WTC11 (cell line): ENCODE results near the gene DLX6. TPM values are rescaled to one million over a fixed set of nuclear protein-coding genes. Genes with fewer than 3 reads are reported as not detected.
A peak's percentile ranks its signal among the peaks of the same experiment; 100 is the strongest.

Experiments
- ATAC-seq: fragments of 200-7000 bp; cut with Tn5 transposase; 2 replicates; pipeline ENCODE4 v1.10.0; 2021; ENCODE audit warnings: mild to moderate bottlenecking, moderate library complexity
- CTCF ChIA-PET: fragments of 300-600 bp; sonication (Branson Sonifier 250); formaldehyde crosslinking; loops from one replicate; lab custom pipeline; 2021; ENCODE audit warnings: antibody characterized with exemption; lab: Charles Lee
- POLR2A ChIA-PET: fragments of 350-600 bp; sonication (Branson Sonifier 250); formaldehyde crosslinking; loops from one replicate; lab custom pipeline; 2021; ENCODE audit warnings: antibody characterized with exemption; lab: Charles Lee
- DNase-seq: peaks from one replicate; pipeline ENCODE4 v3.0.0; 2021; ENCODE audit warnings: low spot score
- H3K27ac Mint-ChIP-seq: 2 replicates; pipeline ENCODE4 v1.8.0; 2021; ENCODE audit warnings: mixed read lengths
- H3K27me3 Mint-ChIP-seq: 2 replicates; pipeline ENCODE4 v1.8.0; 2021; ENCODE audit warnings: low read depth, mild to moderate bottlenecking, moderate library complexity, mixed read lengths
- H3K36me3 Mint-ChIP-seq: 2 replicates; pipeline ENCODE4 v1.8.0; 2021; ENCODE audit warnings: mixed read lengths
- H3K4me1 Mint-ChIP-seq: 2 replicates; pipeline ENCODE4 v1.8.0; 2022; ENCODE audit warnings: mixed read lengths
- H3K4me3 Mint-ChIP-seq: 2 replicates; pipeline ENCODE4 v1.8.0; 2021; ENCODE audit warnings: mild to moderate bottlenecking, moderate library complexity, mixed read lengths
- H3K9me3 Mint-ChIP-seq: 2 replicates; pipeline ENCODE4 v1.8.0; 2021; ENCODE audit warnings: mixed read lengths
- ELF4 ChIP-seq: sonication (generic); formaldehyde crosslinking; IDR thresholded peaks from 2 replicates; pipeline ENCODE4 v1.8.1; 2022; ENCODE audit warnings: low read depth, mild to moderate bottlenecking, moderate library complexity, missing genetic modification reagents
- ERG ChIP-seq: fragments of 250-450 bp; sonication (Bioruptor Pico); IDR thresholded peaks from 2 replicates; pipeline ENCODE4 v1.8.0; 2021; ENCODE audit warnings: mild to moderate bottlenecking
- FOXK1 ChIP-seq: sonication (generic); formaldehyde crosslinking; IDR thresholded peaks from 2 replicates; pipeline ENCODE4 v1.8.0; 2022; ENCODE audit warnings: mild to moderate bottlenecking, moderate library complexity, missing genetic modification reagents
- GTF2I ChIP-seq: fragments of 250-450 bp; sonication (Bioruptor Pico); conservative IDR thresholded peaks from 2 replicates; pipeline ENCODE4 v1.4.0; 2021; ENCODE audit warnings: mild to moderate bottlenecking
- JUN ChIP-seq: sonication (generic); formaldehyde crosslinking; IDR thresholded peaks from 2 replicates; pipeline ENCODE4 v1.8.0; 2023; ENCODE audit warnings: mild to moderate bottlenecking, missing genetic modification reagents
- KAT7 ChIP-seq: sonication (generic); formaldehyde crosslinking; IDR thresholded peaks from 2 replicates; pipeline ENCODE4 v1.8.1; 2023; ENCODE audit warnings: missing genetic modification reagents, mild to moderate bottlenecking, borderline replicate concordance
- NR2C2 ChIP-seq: sonication (generic); formaldehyde crosslinking; IDR thresholded peaks from 2 replicates; pipeline ENCODE4 v1.8.0; 2022; ENCODE audit warnings: mild to moderate bottlenecking, missing genetic modification reagents
- NR3C1 ChIP-seq: sonication (generic); formaldehyde crosslinking; conservative IDR thresholded peaks from 2 replicates; pipeline ENCODE4 v1.8.1; 2023; ENCODE audit warnings: low read depth, mild to moderate bottlenecking, missing genetic modification reagents
- SMAD4 ChIP-seq: sonication (generic); formaldehyde crosslinking; IDR thresholded peaks from 2 replicates; pipeline ENCODE4 v1.8.0; 2022; ENCODE audit warnings: mild to moderate bottlenecking, missing genetic modification reagents
- USF2 ChIP-seq: sonication (generic); formaldehyde crosslinking; IDR thresholded peaks from 2 replicates; pipeline ENCODE4 v1.8.1; 2023; ENCODE audit warnings: mild to moderate bottlenecking, missing genetic modification reagents, moderate library complexity
- ZSCAN18 ChIP-seq: fragments of 250-450 bp; sonication (Bioruptor Pico); IDR thresholded peaks from 2 replicates; pipeline ENCODE4 v2.1.2; 2022; ENCODE audit warnings: mild to moderate bottlenecking, moderate library complexity
- total RNA-seq: library from RNA; stranded (reverse); gene quantifications from 3 replicates; pipeline ENCODE4 v1.2.3, GENCODE V29; 2021
- TF ChIP-seq, protein P1 (sequence below): sonication (generic); formaldehyde crosslinking; IDR thresholded peaks from 2 replicates; pipeline ENCODE4 v1.8.1; 2023; ENCODE audit warnings: mild to moderate bottlenecking, missing genetic modification reagents
- TF ChIP-seq, protein P2 (sequence below): fragments of 250-450 bp; sonication (Bioruptor Pico); IDR thresholded peaks from 2 replicates; pipeline ENCODE4 v1.9.0; 2021; ENCODE audit warnings: mild to moderate bottlenecking
- TF ChIP-seq, protein P3 (sequence below): sonication (generic); formaldehyde crosslinking; IDR thresholded peaks from 2 replicates; pipeline ENCODE4 v1.8.1; 2023; ENCODE audit warnings: mild to moderate bottlenecking, missing genetic modification reagents, borderline replicate concordance
- TF ChIP-seq, protein P4 (sequence below): sonication (generic); formaldehyde crosslinking; IDR thresholded peaks from 2 replicates; pipeline ENCODE4 v1.8.0; 2023; ENCODE audit warnings: mild to moderate bottlenecking, missing genetic modification reagents

Gene DLX6
- total RNA-seq, 1 experiment from 2014 or later: 0.09 TPM

- TF ChIP-seq ZSCAN18 (CRISPR knock-in tag): no peak
Observed at GRCh38 chr7:97015279-97015678, 9.9 kb downstream of the DLX6 start (continued).

- Mint-ChIP-seq H3K27me3 (peaks cover 100% of the 10 kb centered on the region), H3K4me1 (peaks cover 61% of the 10 kb centered on the region), H3K9me3 (no peaks in the 10 kb centered on the region), H3K36me3 (no peaks in the 10 kb centered on the region), H3K4me3 (peak overlapping the region; percentile 65), H3K27ac (no peak overlapping the region)
- DNase-seq: no peak
- POLR2A ChIA-PET: interaction anchor here (1.0 to 1.3 kb wide), 2 partner anchors 10 to 24 kb away, joined by 4 read pairs; no protein-coding TSS in a partner anchor
- TF ChIP-seq KAT7 (CRISPR knock-in tag) (no peak), FOXK1 (CRISPR knock-in tag) (no peak), NR3C1 (CRISPR knock-in tag) (no peak), NR2C2 (CRISPR knock-in tag) (no peak), ELF4 (CRISPR knock-in tag) (no peak), ERG (no peak), SMAD4 (no peak), GTF2I (CRISPR knock-in tag) (no peak), JUN (CRISPR knock-in tag) (no peak), USF2 (CRISPR knock-in tag) (no peak)
- TF ChIP-seq, protein P1, sequence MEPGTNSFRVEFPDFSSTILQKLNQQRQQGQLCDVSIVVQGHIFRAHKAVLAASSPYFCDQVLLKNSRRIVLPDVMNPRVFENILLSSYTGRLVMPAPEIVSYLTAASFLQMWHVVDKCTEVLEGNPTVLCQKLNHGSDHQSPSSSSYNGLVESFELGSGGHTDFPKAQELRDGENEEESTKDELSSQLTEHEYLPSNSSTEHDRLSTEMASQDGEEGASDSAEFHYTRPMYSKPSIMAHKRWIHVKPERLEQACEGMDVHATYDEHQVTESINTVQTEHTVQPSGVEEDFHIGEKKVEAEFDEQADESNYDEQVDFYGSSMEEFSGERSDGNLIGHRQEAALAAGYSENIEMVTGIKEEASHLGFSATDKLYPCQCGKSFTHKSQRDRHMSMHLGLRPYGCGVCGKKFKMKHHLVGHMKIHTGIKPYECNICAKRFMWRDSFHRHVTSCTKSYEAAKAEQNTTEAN: no peak
- TF ChIP-seq, protein P2, sequence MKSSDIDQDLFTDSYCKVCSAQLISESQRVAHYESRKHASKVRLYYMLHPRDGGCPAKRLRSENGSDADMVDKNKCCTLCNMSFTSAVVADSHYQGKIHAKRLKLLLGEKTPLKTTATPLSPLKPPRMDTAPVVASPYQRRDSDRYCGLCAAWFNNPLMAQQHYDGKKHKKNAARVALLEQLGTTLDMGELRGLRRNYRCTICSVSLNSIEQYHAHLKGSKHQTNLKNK (CRISPR knock-in tag): no peak
- TF ChIP-seq, protein P3, sequence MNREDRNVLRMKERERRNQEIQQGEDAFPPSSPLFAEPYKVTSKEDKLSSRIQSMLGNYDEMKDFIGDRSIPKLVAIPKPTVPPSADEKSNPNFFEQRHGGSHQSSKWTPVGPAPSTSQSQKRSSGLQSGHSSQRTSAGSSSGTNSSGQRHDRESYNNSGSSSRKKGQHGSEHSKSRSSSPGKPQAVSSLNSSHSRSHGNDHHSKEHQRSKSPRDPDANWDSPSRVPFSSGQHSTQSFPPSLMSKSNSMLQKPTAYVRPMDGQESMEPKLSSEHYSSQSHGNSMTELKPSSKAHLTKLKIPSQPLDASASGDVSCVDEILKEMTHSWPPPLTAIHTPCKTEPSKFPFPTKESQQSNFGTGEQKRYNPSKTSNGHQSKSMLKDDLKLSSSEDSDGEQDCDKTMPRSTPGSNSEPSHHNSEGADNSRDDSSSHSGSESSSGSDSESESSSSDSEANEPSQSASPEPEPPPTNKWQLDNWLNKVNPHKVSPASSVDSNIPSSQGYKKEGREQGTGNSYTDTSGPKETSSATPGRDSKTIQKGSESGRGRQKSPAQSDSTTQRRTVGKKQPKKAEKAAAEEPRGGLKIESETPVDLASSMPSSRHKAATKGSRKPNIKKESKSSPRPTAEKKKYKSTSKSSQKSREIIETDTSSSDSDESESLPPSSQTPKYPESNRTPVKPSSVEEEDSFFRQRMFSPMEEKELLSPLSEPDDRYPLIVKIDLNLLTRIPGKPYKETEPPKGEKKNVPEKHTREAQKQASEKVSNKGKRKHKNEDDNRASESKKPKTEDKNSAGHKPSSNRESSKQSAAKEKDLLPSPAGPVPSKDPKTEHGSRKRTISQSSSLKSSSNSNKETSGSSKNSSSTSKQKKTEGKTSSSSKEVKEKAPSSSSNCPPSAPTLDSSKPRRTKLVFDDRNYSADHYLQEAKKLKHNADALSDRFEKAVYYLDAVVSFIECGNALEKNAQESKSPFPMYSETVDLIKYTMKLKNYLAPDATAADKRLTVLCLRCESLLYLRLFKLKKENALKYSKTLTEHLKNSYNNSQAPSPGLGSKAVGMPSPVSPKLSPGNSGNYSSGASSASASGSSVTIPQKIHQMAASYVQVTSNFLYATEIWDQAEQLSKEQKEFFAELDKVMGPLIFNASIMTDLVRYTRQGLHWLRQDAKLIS (CRISPR knock-in tag): no peak
- TF ChIP-seq, protein P4, sequence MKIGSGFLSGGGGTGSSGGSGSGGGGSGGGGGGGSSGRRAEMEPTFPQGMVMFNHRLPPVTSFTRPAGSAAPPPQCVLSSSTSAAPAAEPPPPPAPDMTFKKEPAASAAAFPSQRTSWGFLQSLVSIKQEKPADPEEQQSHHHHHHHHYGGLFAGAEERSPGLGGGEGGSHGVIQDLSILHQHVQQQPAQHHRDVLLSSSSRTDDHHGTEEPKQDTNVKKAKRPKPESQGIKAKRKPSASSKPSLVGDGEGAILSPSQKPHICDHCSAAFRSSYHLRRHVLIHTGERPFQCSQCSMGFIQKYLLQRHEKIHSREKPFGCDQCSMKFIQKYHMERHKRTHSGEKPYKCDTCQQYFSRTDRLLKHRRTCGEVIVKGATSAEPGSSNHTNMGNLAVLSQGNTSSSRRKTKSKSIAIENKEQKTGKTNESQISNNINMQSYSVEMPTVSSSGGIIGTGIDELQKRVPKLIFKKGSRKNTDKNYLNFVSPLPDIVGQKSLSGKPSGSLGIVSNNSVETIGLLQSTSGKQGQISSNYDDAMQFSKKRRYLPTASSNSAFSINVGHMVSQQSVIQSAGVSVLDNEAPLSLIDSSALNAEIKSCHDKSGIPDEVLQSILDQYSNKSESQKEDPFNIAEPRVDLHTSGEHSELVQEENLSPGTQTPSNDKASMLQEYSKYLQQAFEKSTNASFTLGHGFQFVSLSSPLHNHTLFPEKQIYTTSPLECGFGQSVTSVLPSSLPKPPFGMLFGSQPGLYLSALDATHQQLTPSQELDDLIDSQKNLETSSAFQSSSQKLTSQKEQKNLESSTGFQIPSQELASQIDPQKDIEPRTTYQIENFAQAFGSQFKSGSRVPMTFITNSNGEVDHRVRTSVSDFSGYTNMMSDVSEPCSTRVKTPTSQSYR: no peak
- no peak for ATAC-seq
- CTCF ChIA-PET: interaction anchor here (0.7 to 2.6 kb wide), 4 partner anchors 10 to 37 kb away, joined by 3 to 49 read pairs (median 20); partner anchors contain the start of gene DLX6
Observed at GRCh38 chr7:97015756-97016380, 10.5 kb downstream of the DLX6 start.
